K562 (cell line): ENCODE measurements around the gene MTMR6. TPM values are rescaled to one million over a fixed set of nuclear protein-coding genes. Genes with fewer than 3 reads are reported as not detected.

ENCODE experiments used
- ATAC-seq: fragments of 200-7000 bp; cut with Tn5 transposase; 3 replicates; pipeline ENCODE4 v1.9.1; 2020; ENCODE audit warnings: moderate library complexity
- BruUV-seq: library from RNA; stranded (reverse); fragments of 400-500 nt; replicated peaks from 2 replicates; lab custom pipeline; 2021; lab: Mats Ljungman, UMichigan
- CTCF ChIA-PET: fragments of 300-600 bp; formaldehyde crosslinking; extraction: SDS; loops from one replicate; lab custom pipeline; 2021; ENCODE audit warnings: low intra/inter-chr PET ratio; lab: Yijun Ruan, JAX
- POLR2A ChIA-PET: fragments of 300-600, 350-650 bp; sonication (Branson Sonifier 250); formaldehyde crosslinking; extraction: SDS; loops from one replicate; lab custom pipeline; 2021; ENCODE audit warnings: antibody characterized with exemption, inconsistent platforms; lab: Yijun Ruan, JAX
- DNase-seq, 4 experiments: peaks; one replicate each; pipeline versions ENCODE4 v3.0.0 to v3.0.0-alpha.2; 2011 to 2018; ENCODE audit warnings: low spot score in 3 of 4, mixed read lengths in 3 of 4; ENCODE audit errors: extremely low read depth in 1 of 4
- FAIRE-seq: peaks from 2 replicates; lab custom pipeline; 2011; peaks lifted over from hg19 to GRCh38; lab: Jason Lieb, UNC
- H2AFZ ChIP-seq: 2 replicates; pipeline ENCODE4 v1.6.0; 2011; ENCODE audit warnings: low read depth, low read length, control low read depth, inconsistent platforms
- H3K27ac ChIP-seq: fragments of 200-600 bp; 3 replicates; pipeline ENCODE4 v1.8.0; 2011; ENCODE audit warnings: low read depth, mild to moderate bottlenecking, control low read depth, inconsistent platforms, low read length, moderate library complexity, mixed read lengths; ENCODE audit errors: extremely low read depth
- H3K27me3 ChIP-seq, 2 experiments: fragments of 300-600 bp in 1 of 2; 2 replicates in 1 of 2; 3 replicates in 1 of 2; pipeline versions ENCODE4 v1.6.0 to v1.8.0; 2011; ENCODE audit warnings: inconsistent platforms in 2 of 2, low read length in 2 of 2, mild to moderate bottlenecking in 1 of 2, mixed read lengths in 1 of 2, moderate library complexity in 1 of 2; ENCODE audit not compliant: control insufficient read depth in 2 of 2, insufficient read depth in 2 of 2
- H3K36me3 ChIP-seq: fragments of 300-600 bp; 3 replicates; pipeline ENCODE4 v1.8.0; 2011; ENCODE audit warnings: mild to moderate bottlenecking, low read length, inconsistent platforms; ENCODE audit not compliant: control insufficient read depth, insufficient read depth
- H3K4me1 ChIP-seq, 2 experiments: fragments of 200-600 bp in 1 of 2; replicated peaks in 1 of 2; 2 replicates in 1 of 2; 3 replicates in 1 of 2; pipeline versions ENCODE4 v1.5.1 to v1.8.0; 2011; ENCODE audit warnings: inconsistent platforms in 2 of 2, low read length in 2 of 2, mild to moderate bottlenecking in 1 of 2, mixed read lengths in 1 of 2, moderate library complexity in 1 of 2; ENCODE audit not compliant: control insufficient read depth in 2 of 2, insufficient read depth in 2 of 2
- H3K4me2 ChIP-seq: 2 replicates; pipeline ENCODE4 v1.6.1; 2011; ENCODE audit warnings: low read length, control low read depth, inconsistent platforms, mixed read lengths; ENCODE audit not compliant: insufficient read depth
- H3K4me3 ChIP-seq: fragments of 200-600 bp; sonication (generic), shearing (Covaris generic); 2 replicates; pipeline ENCODE4 v1.5.1; 2016; ENCODE audit warnings: control low read depth, inconsistent platforms
- H3K79me2 ChIP-seq: fragments of 200-600 bp; 3 replicates; pipeline ENCODE4 v1.8.0; 2011; ENCODE audit warnings: low read length, inconsistent platforms; ENCODE audit not compliant: control insufficient read depth, insufficient read depth
- H3K9ac ChIP-seq, 2 experiments: 2 replicates each; pipeline versions ENCODE4 v1.6.0 to v1.6.1; 2011; ENCODE audit warnings: low read depth in 2 of 2, low read length in 2 of 2, control low read depth in 1 of 2, inconsistent platforms in 1 of 2, mild to moderate bottlenecking in 1 of 2, mixed read lengths in 1 of 2; ENCODE audit not compliant: insufficient read depth in 1 of 2
- H3K9me1 ChIP-seq: one replicate; pipeline ENCODE4 v1.6.0; 2011; ENCODE audit warnings: inconsistent platforms, mild to moderate bottlenecking, low read length, moderate library complexity; ENCODE audit not compliant: control insufficient read depth, insufficient read depth
- H3K9me3 ChIP-seq: replicated peaks from 2 replicates; pipeline ENCODE4 v1.5.1; 2011; ENCODE audit warnings: low read depth, low read length, inconsistent platforms; ENCODE audit not compliant: control insufficient read depth, insufficient read depth
- H4K20me1 ChIP-seq: replicated peaks from 2 replicates; pipeline ENCODE4 v1.6.1; 2011; ENCODE audit warnings: low read length, inconsistent platforms, mixed read lengths; ENCODE audit not compliant: control insufficient read depth, insufficient read depth
- ARID1B ChIP-seq: fragments of 450-650 bp; IDR thresholded peaks from 2 replicates; pipeline ENCODE4 v1.6.1; 2016; ENCODE audit warnings: antibody characterized with exemption, mild to moderate bottlenecking, inconsistent platforms
- ASH1L ChIP-seq: fragments of 450-650 bp; IDR thresholded peaks from 2 replicates; pipeline ENCODE4 v1.6.1; 2018; ENCODE audit warnings: borderline replicate concordance, mild to moderate bottlenecking, low read depth; ENCODE audit not compliant: partially characterized antibody
- ATF2 ChIP-seq: sonication (generic); formaldehyde crosslinking; IDR thresholded peaks from 2 replicates; pipeline ENCODE4 v1.8.1; 2022; ENCODE audit warnings: missing genetic modification reagents
- ATF3 ChIP-seq, 2 experiments: fragments of 450-650 bp in 1 of 2; sonication (generic) in 1 of 2; formaldehyde crosslinking in 1 of 2; IDR thresholded peaks in 1 of 2; conservative IDR thresholded peaks in 1 of 2; 2 replicates each; pipeline versions ENCODE4 v1.6.1 to v1.8.1; 2016 to 2023; ENCODE audit warnings: mild to moderate bottlenecking in 2 of 2, moderate library complexity in 2 of 2, inconsistent platforms in 1 of 2, missing genetic modification reagents in 1 of 2
- ATF7 ChIP-seq: fragments of 450-650 bp; IDR thresholded peaks from 2 replicates; pipeline ENCODE4 v1.7.1; 2014; ENCODE audit warnings: mild to moderate bottlenecking, moderate library complexity
- CBFA2T2 ChIP-seq: fragments of 450-650 bp; conservative IDR thresholded peaks from 2 replicates; pipeline ENCODE4 v1.6.1; 2017; ENCODE audit warnings: mild to moderate bottlenecking
- CEBPB ChIP-seq: fragments of 450-650 bp; IDR thresholded peaks from 2 replicates; pipeline ENCODE4 v1.6.1; 2016; ENCODE audit warnings: missing genetic modification characterization, missing compliant biosample characterization
- CEBPG ChIP-seq, 3 experiments: fragments of 200-800 bp in 1 of 3; sonication (Bioruptor generic) in 1 of 3; sonication (generic) in 1 of 3; formaldehyde crosslinking in 1 of 3; IDR thresholded peaks in 2 of 3; conservative IDR thresholded peaks in 1 of 3; 2 replicates each; pipeline versions ENCODE4 v1.6.1 to v1.8.0; 2016 to 2022; ENCODE audit warnings: missing compliant biosample characterization in 2 of 3, missing genetic modification characterization in 2 of 3, mild to moderate bottlenecking in 1 of 3, missing genetic modification reagents in 1 of 3
- E2F5 ChIP-seq: sonication (generic); formaldehyde crosslinking; IDR thresholded peaks from 2 replicates; pipeline ENCODE4 v1.8.0; 2022; ENCODE audit warnings: mild to moderate bottlenecking, missing genetic modification reagents
- E2F6 ChIP-seq, 2 experiments: IDR thresholded peaks; 2 replicates each; pipeline ENCODE4 v1.6.1; 2011; ENCODE audit warnings: borderline replicate concordance in 1 of 2, control low read depth in 1 of 2, low read depth in 1 of 2, low read length in 1 of 2, mild to moderate bottlenecking in 1 of 2, mixed read lengths in 1 of 2, moderate library complexity in 1 of 2; ENCODE audit not compliant: insufficient read depth in 1 of 2, insufficient read length in 1 of 2, poor library complexity in 1 of 2, severe bottlenecking in 1 of 2; ENCODE audit errors: extremely low read depth in 1 of 2
- FOSL1 ChIP-seq: fragments of 200-800 bp; sonication (Bioruptor generic); conservative IDR thresholded peaks from 2 replicates; pipeline ENCODE4 v1.6.1; 2016; ENCODE audit warnings: missing genetic modification characterization, missing compliant biosample characterization
- GTF2B ChIP-seq: IDR thresholded peaks from 2 replicates; pipeline ENCODE4 v1.6.1; 2011; ENCODE audit not compliant: insufficient read length; ENCODE audit errors: extremely low read depth
- LARP7 ChIP-seq: fragments of 450-650 bp; IDR thresholded peaks from 2 replicates; pipeline ENCODE4 v1.6.1; 2016
- MCM5 ChIP-seq: fragments of 450-650 bp; IDR thresholded peaks from 2 replicates; pipeline ENCODE4 v1.6.1; 2016; ENCODE audit warnings: low read depth
- RBM34 ChIP-seq: fragments of 200-400 bp; formaldehyde crosslinking; IDR thresholded peaks from 2 replicates; pipeline ENCODE4 v1.6.1; 2018; ENCODE audit warnings: low read length, borderline replicate concordance; ENCODE audit not compliant: insufficient read depth
- TCF3 ChIP-seq: sonication (generic); formaldehyde crosslinking; IDR thresholded peaks from 2 replicates; pipeline ENCODE4 v1.4.0; 2020; ENCODE audit warnings: mild to moderate bottlenecking, missing genetic modification reagents
- WGBS: fragments of 100-300 bp; shearing (Covaris generic); methylation state at CpG from one replicate; pipeline ENCODE4 v1.1.6; 2016; ENCODE audit warnings: low coverage, mixed read lengths; ENCODE audit not compliant: insufficient coverage; ENCODE audit errors: missing lambda C conversion rate; 5-methylcytosine and 5-hydroxymethylcytosine counted together
- in situ Hi-C: fragments of 300-500 bp; cut with MboI; formaldehyde crosslinking; loops from 4 replicates; pipeline ENCODE4 v1.15.0; 2018; ENCODE audit warnings: inconsistent platforms, mixed read lengths
- intact Hi-C: fragments of 100-400 bp; cut with micrococcal nuclease; formaldehyde crosslinking; loops from 2 replicates; pipeline ENCODE4 v1.14.2; 2022
- polyA plus RNA-seq, 8 experiments: library from polyadenylated mRNA; depleted of rRNA in 4 of 8; stranded (reverse) in 5 of 8; unstranded in 3 of 8; fragments of >200 nt; fragmentation: Nextera tagmentation in 2 of 8; fragmentation: Illumina TruSeq in 1 of 8; extraction: Ambion mirVana in 2 of 8; extraction: Trizol in 1 of 8; gene quantifications; 2 replicates each; pipeline versions ENCODE4 v1.2.1 to v1.2.3, GENCODE V29; 2011 to 2014; ENCODE audit warnings: inconsistent platforms in 1 of 8, missing spikeins in 1 of 8
- total RNA-seq, 7 experiments: library from RNA; depleted of rRNA in 6 of 7; stranded (reverse); fragments of >200 nt in 6 of 7; fragmentation: Illumina TruSeq in 2 of 7; extraction: Trizol in 2 of 7; gene quantifications; 2 replicates each; pipeline versions ENCODE4 v1.2.1 to v1.2.3, GENCODE V29; 2011 to 2021; ENCODE audit warnings: low replicate concordance in 1 of 7

Gene MTMR6
- total and polyA plus RNA-seq, 9 of the 15 experiments (the other 6 are each of a cell fraction or from before 2014, with no cell fraction given), result 3.9 to 10.8 (median 7.7) TPM

GRCh38 chr13:25200783-25201182 lies 86.5 kb downstream of the MTMR6 start:
- H3K79me2 ChIP-seq, result no peaks in the 10 kb centered on the region
- H3K9me1 ChIP-seq, result no peaks in the 10 kb centered on the region
- no peak for ATAC-seq
- no peak overlapping the region for H3K4me3 ChIP-seq
- H2AFZ ChIP-seq, result no peak overlapping the region
- ChIA-PET POLR2A (interaction anchor here (0.8 kb wide), 1 partner anchor 8 kb away, joined by 3 read pairs; no protein-coding TSS in a partner anchor), CTCF (no interaction called here)
- H3K9ac ChIP-seq, result no peak overlapping the region
- no TSS peak for BruUV-seq
- WGBS, result 0% methylated on average over 4 of the region's 4 CpGs
- H3K9me3 ChIP-seq, result no peaks in the 10 kb centered on the region
- H3K36me3 ChIP-seq, result no peaks in the 10 kb centered on the region
- no peaks in the 10 kb centered on the region; the same call in 1 of the 2 replicates for H4K20me1 ChIP-seq
- FAIRE-seq, result no peak
- H3K4me2 ChIP-seq, result no peak overlapping the region
- intact Hi-C loops (no loop called here), in situ Hi-C loops (no loop called here)
- H3K4me1 ChIP-seq, result no peaks in the 10 kb centered on the region; a peak in 1 of 5 replicates
- H3K27me3 ChIP-seq, result peaks cover 16 to 46% of the 10 kb centered on the region in 2 experiments
- DNase-seq, result no peak
- H3K27ac ChIP-seq, result no peak overlapping the region
- 0 out of 2 replicates have a peak, but pooled peaks have one; percentile 6 for TF ChIP-seq CBFA2T2
- TF ChIP-seq MCM5, result no peak
- TF ChIP-seq CEBPG (CRISPR knock-in tag; IDR thresholded peaks at IDR 0.05), result no peak
- TF ChIP-seq CEBPG (tag; conservative IDR thresholded peaks at IDR 0.05 in 1 of 2, IDR thresholded peaks at IDR 0.05 in 1 of 2), result peak; percentile 41 to 74
- TF ChIP-seq ATF3 (IDR thresholded peaks at IDR 0.05), result peak; percentile 49; the same call in 1 of the 2 replicates
- no peak for TF ChIP-seq ATF3 (CRISPR knock-in tag; conservative IDR thresholded peaks at IDR 0.05)
- TF ChIP-seq E2F5 (CRISPR knock-in tag), result no peak
- TF ChIP-seq GTF2B, result no peak
- TF ChIP-seq RBM34, result no peak
- TF ChIP-seq ASH1L, result no peak
- TF ChIP-seq FOSL1 (tag), result peak; percentile 64
- TF ChIP-seq E2F6 (IDR thresholded peaks at IDR 0.05; ENCODE audit: borderline replicate concordance in 1 of 2, extremely low read depth in 1 of 2, insufficient read depth in 1 of 2, insufficient read length in 1 of 2, low read depth in 1 of 2, low read length in 1 of 2, poor library complexity in 1 of 2, severe bottlenecking in 1 of 2), result no peak
- peak; percentile 50; the same call in 1 of the 2 replicates for TF ChIP-seq CEBPB (tag)
- peak; percentile 13; the same call in 1 of the 2 replicates for TF ChIP-seq ARID1B
- 0 out of 2 replicates have a peak, but pooled peaks have one; percentile 25 for TF ChIP-seq ATF7
- 0 out of 2 replicates have a peak, but pooled peaks have one; percentile 25 for TF ChIP-seq TCF3
- no peak for TF ChIP-seq LARP7
- TF ChIP-seq ATF2 (CRISPR knock-in tag), result no peak
